HFFc6 (cell line): ENCODE data around the gene OR1S1. TPM values are rescaled to one million over a fixed set of nuclear protein-coding genes. Genes with fewer than 3 reads are reported as not detected.

Experiments
- DNase-seq: peaks from one replicate; pipeline ENCODE4 v3.0.0-alpha.2; 2018
- H3K27ac Mint-ChIP-seq: 2 replicates; pipeline ENCODE4 v1.8.0; 2020; ENCODE audit warnings: mild to moderate bottlenecking, mixed read lengths
- H3K27me3 Mint-ChIP-seq: 2 replicates; pipeline ENCODE4 v1.8.0; 2021; ENCODE audit warnings: mild to moderate bottlenecking, moderate library complexity, mixed read lengths; ENCODE audit not compliant: insufficient read depth
- H3K36me3 Mint-ChIP-seq: 2 replicates; pipeline ENCODE4 v1.8.0; 2021; ENCODE audit warnings: low read depth, mixed read lengths
- H3K4me1 Mint-ChIP-seq: 2 replicates; pipeline ENCODE4 v1.8.0; 2020; ENCODE audit warnings: low read depth, mixed read lengths
- H3K4me3 Mint-ChIP-seq: 2 replicates; pipeline ENCODE4 v1.8.0; 2020; ENCODE audit warnings: mild to moderate bottlenecking, moderate library complexity, mixed read lengths
- H3K9me3 Mint-ChIP-seq: 2 replicates; pipeline ENCODE4 v1.8.0; 2020; ENCODE audit warnings: mild to moderate bottlenecking, mixed read lengths
- CTCF ChIP-seq: fragments of 200-600 bp; sonication (generic); IDR thresholded peaks from 2 replicates; pipeline ENCODE4 v1.5.0; 2021; ENCODE audit warnings: antibody characterized with exemption, mild to moderate bottlenecking
- total RNA-seq, 6 experiments: library from RNA; stranded (reverse); fragmentation: NEBNext Ultra II Directional; extraction: Animal tissue kit (Norgen Biotek cat#: 25700); gene quantifications; 2 replicates in 1 of 6; 3 replicates in 5 of 6; pipeline ENCODE4 v1.2.3, GENCODE V29; 2021

Gene OR1S1
- total RNA-seq, 6 experiments from 2014 or later, result not detected

- DNase-seq, result no peak
- peaks cover 8% of the 10 kb centered on the region; the same call in 1 of the 2 replicates for H3K9me3 Mint-ChIP-seq
- no peak for TF ChIP-seq CTCF
- H3K27ac Mint-ChIP-seq, result no peak overlapping the region
- 0 out of 2 replicates have a peak, but pooled peaks cover 6% of the 10 kb centered on the region for H3K36me3 Mint-ChIP-seq
- H3K27me3 Mint-ChIP-seq, result no peaks in the 10 kb centered on the region; the same call in none of the 2 replicates
- H3K4me3 Mint-ChIP-seq, result no peak overlapping the region
- no peaks in the 10 kb centered on the region; the same call in 1 of the 2 replicates for H3K4me1 Mint-ChIP-seq
Observed at GRCh38 chr11:58199271-58199670, 13.2 kb upstream of the OR1S1 start.

GRCh38 chr11:58204042-58204441, 8.5 kb upstream of the OR1S1 start, which contains the start of gene OR1S2:
Gene OR1S2, minus strand, starts transcription at chr11:58204142. Its CDS starts 0 bp downstream, at chr11:58204142.
- no peaks in the 10 kb centered on the region; the same call in 1 of the 2 replicates for H3K4me1 Mint-ChIP-seq
- no peak for TF ChIP-seq CTCF
- DNase-seq, result no peak
- H3K36me3 Mint-ChIP-seq, result no peaks in the 10 kb centered on the region
- peaks cover 3% of the 10 kb centered on the region for H3K27me3 Mint-ChIP-seq
- H3K4me3 Mint-ChIP-seq, result no peak within 1 kb of the TSS
- H3K9me3 Mint-ChIP-seq, result no peaks in the 10 kb centered on the region
- no peak within 1 kb of the TSS for H3K27ac Mint-ChIP-seq

GRCh38 chr11:58216476-58216875, 4.0 kb downstream of the OR1S1 start:
- H3K27ac Mint-ChIP-seq, result no peak overlapping the region
- H3K4me1 Mint-ChIP-seq, result peaks cover 9% of the 10 kb centered on the region; the same call in 1 of the 2 replicates
- no peak for DNase-seq
- no peak for TF ChIP-seq CTCF
- H3K36me3 Mint-ChIP-seq, result no peaks in the 10 kb centered on the region
- peaks cover 6% of the 10 kb centered on the region for H3K27me3 Mint-ChIP-seq
- no peaks in the 10 kb centered on the region for H3K9me3 Mint-ChIP-seq
- H3K4me3 Mint-ChIP-seq, result no peak overlapping the region

GRCh38 chr11:58222721-58223120, 10.2 kb downstream of the OR1S1 start:
- no peak for TF ChIP-seq CTCF
- Mint-ChIP-seq H3K4me3 (0 out of 2 replicates have a peak overlapping the region, but pooled peaks have one; percentile 14), H3K27ac (no peak overlapping the region), H3K9me3 (no peaks in the 10 kb centered on the region), H3K36me3 (no peaks in the 10 kb centered on the region), H3K4me1 (peaks cover 21% of the 10 kb centered on the region; the same call in 1 of the 2 replicates), H3K27me3 (no peaks in the 10 kb centered on the region; the same call in 1 of the 2 replicates)
- DNase-seq, result peak; percentile 73

GRCh38 chr11:58227956-58228615, 15.6 kb downstream of the OR1S1 start:
- Mint-ChIP-seq H3K4me3 (no peak overlapping the region), H3K9me3 (peaks cover 4% of the 10 kb centered on the region; the same call in 1 of the 2 replicates), H3K36me3 (peaks cover 6% of the 10 kb centered on the region; the same call in 1 of the 2 replicates), H3K4me1 (peaks cover under 1% of the 10 kb centered on the region; the same call in 1 of the 2 replicates), H3K27ac (no peak overlapping the region), H3K27me3 (no peaks in the 10 kb centered on the region)
- no peak for TF ChIP-seq CTCF
- no peak for DNase-seq
